ENCODE measurements around the gene CACNA2D3.

- TF ChIP-seq CTCF (IDR thresholded peaks at IDR 0.05) (no peak), POLR2A (IDR thresholded peaks at IDR 0.05) (no peak), POLR2AphosphoS5 (IDR thresholded peaks at IDR 0.05) (no peak)
These were observed 114.8 kb downstream of the CACNA2D3 start for GRCh38 chr3:54237109-54237508.

All from upper lobe of left lung (tissue), 4 donors.